Measurements from ENCODE around the gene SLC35G3. TPM values are rescaled to one million over a fixed set of nuclear protein-coding genes. Genes with fewer than 3 reads are reported as not detected.
"Not testable (repeated sequence)": the region's sequence is repeated elsewhere in the genome, so short reads cannot be mapped to it uniquely, and the experiment has no call there.

Gene SLC35G3
- total RNA-seq, 1 donor from 2014 or later, result not detected

DNA sequence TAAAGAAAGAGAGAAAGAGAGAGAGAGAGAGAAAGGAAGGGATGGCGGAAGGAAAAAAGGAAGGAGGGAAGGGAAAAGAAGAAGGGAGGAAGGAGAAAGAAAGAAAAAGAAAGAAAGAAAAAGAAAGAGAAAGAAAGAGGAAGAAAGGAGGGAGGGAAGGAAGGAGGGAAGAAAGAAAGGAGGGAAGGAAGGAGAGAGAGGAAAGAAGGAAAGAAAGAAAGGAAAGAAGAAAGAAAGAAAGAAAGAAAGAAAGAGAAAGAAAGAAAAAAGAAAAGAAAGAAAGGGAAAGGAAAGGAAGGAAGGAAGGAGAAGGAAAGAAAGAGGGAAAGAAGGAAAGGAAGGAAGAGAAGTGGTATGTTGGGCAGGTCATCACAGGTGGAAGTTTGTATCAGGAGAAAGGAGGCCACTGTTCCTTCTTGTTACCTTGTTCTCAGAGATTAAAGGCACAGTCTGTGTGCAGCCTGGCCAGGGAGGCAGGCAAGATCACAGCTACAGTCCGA, 19.3 kb downstream of the SLC35G3 start:
- no peaks in the 10 kb centered on the region for H3K4me1 Mint-ChIP-seq (ENCODE audit: unreplicated experiment)
- no peaks in the 10 kb centered on the region for H3K9me3 Mint-ChIP-seq (ENCODE audit: unreplicated experiment)
- TF ChIP-seq, protein P1, sequence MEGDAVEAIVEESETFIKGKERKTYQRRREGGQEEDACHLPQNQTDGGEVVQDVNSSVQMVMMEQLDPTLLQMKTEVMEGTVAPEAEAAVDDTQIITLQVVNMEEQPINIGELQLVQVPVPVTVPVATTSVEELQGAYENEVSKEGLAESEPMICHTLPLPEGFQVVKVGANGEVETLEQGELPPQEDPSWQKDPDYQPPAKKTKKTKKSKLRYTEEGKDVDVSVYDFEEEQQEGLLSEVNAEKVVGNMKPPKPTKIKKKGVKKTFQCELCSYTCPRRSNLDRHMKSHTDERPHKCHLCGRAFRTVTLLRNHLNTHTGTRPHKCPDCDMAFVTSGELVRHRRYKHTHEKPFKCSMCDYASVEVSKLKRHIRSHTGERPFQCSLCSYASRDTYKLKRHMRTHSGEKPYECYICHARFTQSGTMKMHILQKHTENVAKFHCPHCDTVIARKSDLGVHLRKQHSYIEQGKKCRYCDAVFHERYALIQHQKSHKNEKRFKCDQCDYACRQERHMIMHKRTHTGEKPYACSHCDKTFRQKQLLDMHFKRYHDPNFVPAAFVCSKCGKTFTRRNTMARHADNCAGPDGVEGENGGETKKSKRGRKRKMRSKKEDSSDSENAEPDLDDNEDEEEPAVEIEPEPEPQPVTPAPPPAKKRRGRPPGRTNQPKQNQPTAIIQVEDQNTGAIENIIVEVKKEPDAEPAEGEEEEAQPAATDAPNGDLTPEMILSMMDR (IDR thresholded peaks at IDR 0.05; ENCODE audit: unreplicated experiment), result no peak
- DNase-seq (ENCODE audit: low spot score), result no peak
- no peak overlapping the region for H3K27ac Mint-ChIP-seq (ENCODE audit: unreplicated experiment)
- H3K36me3 Mint-ChIP-seq (ENCODE audit: low read depth, unreplicated experiment), result no peaks in the 10 kb centered on the region
- peaks cover 2% of the 10 kb centered on the region for H3K27me3 Mint-ChIP-seq (ENCODE audit: unreplicated experiment)
- no peak overlapping the region for H3K4me3 Mint-ChIP-seq (ENCODE audit: unreplicated experiment)

DNA sequence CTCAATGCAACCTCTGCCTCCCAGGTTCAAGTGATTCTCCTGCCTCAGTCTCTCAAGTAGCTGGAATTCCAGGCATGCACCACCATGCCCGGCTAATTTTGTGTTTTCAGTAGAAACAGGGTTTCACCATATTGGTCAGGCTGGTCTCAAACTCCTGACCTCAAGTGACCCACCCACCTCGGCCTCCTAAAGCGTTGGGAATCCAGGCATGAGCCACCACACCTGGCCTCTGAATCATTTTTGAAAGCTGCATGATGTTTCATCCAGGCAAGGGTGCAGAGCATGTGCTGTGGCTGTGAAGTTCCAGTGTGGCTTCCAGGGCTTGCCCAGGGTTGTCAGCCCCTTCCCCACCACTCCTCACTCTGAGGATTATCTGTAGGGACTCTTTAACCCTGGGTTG, 21.9 kb downstream of the SLC35G3 start:
- H3K27ac Mint-ChIP-seq (ENCODE audit: unreplicated experiment); H3K9me3 Mint-ChIP-seq (ENCODE audit: unreplicated experiment); H3K36me3 Mint-ChIP-seq (ENCODE audit: low read depth, unreplicated experiment); H3K4me1 Mint-ChIP-seq (ENCODE audit: unreplicated experiment); H3K4me3 Mint-ChIP-seq (ENCODE audit: unreplicated experiment); H3K27me3 Mint-ChIP-seq (ENCODE audit: unreplicated experiment); DNase-seq (ENCODE audit: low spot score): not testable (repeated sequence)

DNA sequence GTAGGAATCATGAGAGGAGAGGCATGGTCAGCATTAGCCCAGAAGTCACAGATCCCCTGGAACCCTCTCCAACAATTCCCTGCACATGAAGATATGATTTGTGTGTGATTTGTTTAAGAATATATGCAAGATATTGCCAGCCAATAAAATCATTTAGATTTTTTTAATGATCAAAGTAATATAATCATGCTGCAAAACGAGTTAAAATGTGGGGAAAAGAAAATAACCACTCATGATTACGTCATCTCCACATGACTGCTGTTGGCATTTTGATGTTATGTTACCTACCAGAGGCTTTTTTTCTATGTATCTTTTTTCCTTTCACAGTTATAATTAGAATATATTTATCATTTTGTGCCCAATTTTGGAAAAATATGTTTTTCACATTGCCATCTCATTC, 22.4 kb downstream of the SLC35G3 start:
- no peaks in the 10 kb centered on the region for H3K36me3 Mint-ChIP-seq (ENCODE audit: low read depth, unreplicated experiment)
- no peak overlapping the region for H3K27ac Mint-ChIP-seq (ENCODE audit: unreplicated experiment)
- H3K4me1 Mint-ChIP-seq (ENCODE audit: unreplicated experiment), result no peaks in the 10 kb centered on the region
- peaks cover 2% of the 10 kb centered on the region for H3K27me3 Mint-ChIP-seq (ENCODE audit: unreplicated experiment)
- H3K9me3 Mint-ChIP-seq (ENCODE audit: unreplicated experiment), result no peaks in the 10 kb centered on the region
- TF ChIP-seq, protein P1 (IDR thresholded peaks at IDR 0.05; ENCODE audit: unreplicated experiment), result no peak
- no peak for DNase-seq (ENCODE audit: low spot score)
- H3K4me3 Mint-ChIP-seq (ENCODE audit: unreplicated experiment), result no peak overlapping the region

DNA sequence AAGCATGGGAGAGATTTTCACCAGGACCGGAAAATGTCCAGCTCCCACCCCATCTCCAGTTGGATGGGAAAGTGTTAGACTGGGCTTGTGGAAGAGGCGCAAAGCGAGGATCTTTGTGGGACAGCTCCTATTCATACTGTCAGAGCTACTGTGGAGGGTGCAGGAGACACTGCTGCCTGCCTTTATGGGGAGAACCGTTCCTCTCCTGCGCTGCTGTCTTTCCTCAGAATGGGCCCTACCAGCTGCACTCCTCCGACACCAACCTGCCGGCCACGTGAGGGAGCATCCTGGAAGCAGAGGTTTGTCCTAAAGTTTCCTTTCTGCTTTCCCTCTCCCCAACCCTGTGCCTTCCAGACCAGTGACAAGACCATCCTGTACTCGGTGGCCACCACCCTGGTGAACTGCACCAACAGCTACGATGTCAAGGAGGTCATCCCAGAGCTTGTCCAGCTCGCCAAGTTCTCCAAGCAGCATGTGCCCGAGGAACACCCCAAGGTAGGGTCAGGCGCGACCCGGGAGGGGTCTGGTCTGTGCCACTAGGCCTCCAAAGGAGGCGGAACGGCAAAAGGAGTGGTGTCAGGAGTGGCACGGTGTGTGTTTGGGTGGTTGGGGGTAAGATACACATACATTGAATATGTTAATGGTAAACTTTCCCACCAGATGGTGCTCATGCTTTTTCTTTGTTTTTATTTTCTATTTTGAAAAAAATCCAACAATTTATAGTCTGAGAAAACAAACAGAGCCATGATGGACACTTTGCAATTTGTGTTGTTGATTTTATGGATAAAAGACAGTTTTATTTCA, 23.0 kb downstream of the SLC35G3 start:
- no peak for DNase-seq (ENCODE audit: low spot score)
- TF ChIP-seq, protein P1 (IDR thresholded peaks at IDR 0.05; ENCODE audit: unreplicated experiment), result no peak
- H3K4me1 Mint-ChIP-seq (ENCODE audit: unreplicated experiment), result no peaks in the 10 kb centered on the region
- no peaks in the 10 kb centered on the region for H3K36me3 Mint-ChIP-seq (ENCODE audit: low read depth, unreplicated experiment)
- no peaks in the 10 kb centered on the region for H3K9me3 Mint-ChIP-seq (ENCODE audit: unreplicated experiment)
- H3K27ac Mint-ChIP-seq (ENCODE audit: unreplicated experiment), result no peak overlapping the region
- no peak overlapping the region for H3K4me3 Mint-ChIP-seq (ENCODE audit: unreplicated experiment)
- peaks cover 3% of the 10 kb centered on the region for H3K27me3 Mint-ChIP-seq (ENCODE audit: unreplicated experiment)

DNA sequence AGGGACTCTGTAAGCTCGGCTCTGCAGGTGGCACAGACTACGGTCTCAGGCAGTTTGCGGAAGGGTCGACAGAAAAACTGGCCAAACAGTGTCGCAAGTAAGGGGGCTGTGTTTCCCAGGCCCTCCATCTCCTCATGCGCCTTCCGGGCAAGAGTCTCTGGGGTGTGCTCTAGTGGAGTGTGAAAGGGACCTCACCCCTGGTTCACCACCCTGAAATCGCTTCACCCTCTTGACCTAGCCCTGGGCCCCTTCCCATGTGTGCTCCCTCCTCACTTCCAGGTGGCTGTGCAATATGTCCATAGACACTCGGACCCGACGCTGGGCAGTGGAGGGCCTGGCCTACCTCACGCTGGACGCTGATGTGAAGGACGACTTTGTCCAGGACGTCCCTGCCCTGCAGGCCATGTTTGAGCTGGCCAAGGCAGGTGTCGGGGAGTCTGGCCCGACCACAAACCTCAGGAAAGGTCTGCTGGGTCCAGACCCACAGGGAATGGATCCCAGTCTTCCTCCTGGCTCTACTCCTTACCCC, 24.3 kb downstream of the SLC35G3 start:
- TF ChIP-seq, protein P1 (IDR thresholded peaks at IDR 0.05; ENCODE audit: unreplicated experiment), result no peak
- no peaks in the 10 kb centered on the region for H3K9me3 Mint-ChIP-seq (ENCODE audit: unreplicated experiment)

More for the DNA sequence above, 24.3 kb downstream of the SLC35G3 start:
- H3K27me3 Mint-ChIP-seq (ENCODE audit: unreplicated experiment), result peaks cover 3% of the 10 kb centered on the region
- no peaks in the 10 kb centered on the region for H3K4me1 Mint-ChIP-seq (ENCODE audit: unreplicated experiment)
- no peaks in the 10 kb centered on the region for H3K36me3 Mint-ChIP-seq (ENCODE audit: low read depth, unreplicated experiment)
- H3K4me3 Mint-ChIP-seq (ENCODE audit: unreplicated experiment), result no peak overlapping the region
- H3K27ac Mint-ChIP-seq (ENCODE audit: unreplicated experiment), result no peak overlapping the region
- DNase-seq (ENCODE audit: low spot score), result no peak
